GM21723 (cell line): Measurements from ENCODE around the gene HNRNPH1.

Experiments used
- ATAC-seq: cut with Tn5 transposase; IDR thresholded peaks from one replicate; pipeline ENCODE4 v1.9.1; 2021; ENCODE audit warnings: mild to moderate bottlenecking, moderate library complexity; ENCODE audit not compliant: unreplicated experiment

Gene HNRNPH1

GRCh38 chr5:179606071-179606909 lies 17.2 kb downstream of the HNRNPH1 start:
- ATAC-seq = no peak

DNA sequence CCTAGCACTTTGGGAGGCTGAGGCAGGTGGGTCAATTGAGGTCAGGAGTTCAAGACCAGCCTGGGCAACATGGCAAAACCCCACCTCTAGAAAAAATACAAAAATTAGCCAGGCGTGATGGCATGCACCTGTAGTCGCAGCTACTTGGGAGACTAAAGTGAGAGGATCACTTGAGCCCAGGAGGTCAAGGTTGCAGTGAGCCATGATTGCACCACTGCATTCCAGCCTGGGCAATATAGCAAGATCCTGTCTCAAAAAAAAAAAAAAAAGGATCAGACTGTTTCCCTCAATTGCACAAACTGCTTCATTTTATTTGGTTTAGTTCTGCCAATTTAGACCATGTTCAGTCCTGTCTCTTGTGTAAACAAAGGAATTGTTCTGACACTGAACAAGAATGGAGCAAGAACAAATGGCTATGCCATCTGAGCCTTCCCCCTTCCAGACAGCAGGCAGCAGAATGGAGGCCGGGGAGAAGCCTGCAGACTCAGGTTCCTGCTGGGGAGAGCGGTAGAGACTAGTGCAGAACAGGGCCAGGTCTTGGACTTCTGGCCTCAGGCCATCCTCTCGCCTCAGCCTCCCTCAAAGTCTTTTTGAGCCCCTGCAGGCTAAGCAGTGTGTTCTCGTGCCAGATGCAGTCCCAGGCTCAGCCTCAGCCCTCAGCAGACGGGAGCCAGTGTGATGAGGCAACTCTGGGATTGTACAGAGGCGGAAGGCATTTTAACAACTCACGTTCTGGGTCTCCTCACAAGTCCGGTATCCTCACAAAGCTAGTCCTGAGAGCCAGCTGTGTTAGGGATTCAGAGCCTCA lies 18.2 kb downstream of the HNRNPH1 start:
- no peak for ATAC-seq

DNA sequence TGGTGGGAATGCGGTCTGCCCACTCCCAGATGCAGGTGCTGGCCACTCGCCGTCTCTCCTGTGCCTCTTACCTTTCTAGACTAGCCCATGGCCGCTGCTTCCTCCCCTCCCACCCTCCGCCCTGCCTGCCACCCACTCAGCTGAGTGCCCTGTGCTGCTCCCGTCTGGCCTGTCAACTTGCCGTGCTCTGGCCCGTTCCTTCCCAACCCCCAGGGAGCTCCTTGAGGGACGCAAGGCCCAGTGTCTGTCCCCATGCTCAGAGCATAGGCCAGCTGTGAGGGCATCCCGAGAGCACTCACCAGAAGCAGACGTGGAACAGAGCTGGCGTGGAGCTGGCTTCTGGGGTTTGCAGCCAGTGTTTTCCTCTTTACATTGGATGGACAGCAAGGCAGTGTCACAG lies 20.2 kb downstream of the HNRNPH1 start:
- ATAC-seq = no peak

GRCh38 chr5:179601871-179602625 lies 21.4 kb downstream of the HNRNPH1 start:
- no peak for ATAC-seq

DNA sequence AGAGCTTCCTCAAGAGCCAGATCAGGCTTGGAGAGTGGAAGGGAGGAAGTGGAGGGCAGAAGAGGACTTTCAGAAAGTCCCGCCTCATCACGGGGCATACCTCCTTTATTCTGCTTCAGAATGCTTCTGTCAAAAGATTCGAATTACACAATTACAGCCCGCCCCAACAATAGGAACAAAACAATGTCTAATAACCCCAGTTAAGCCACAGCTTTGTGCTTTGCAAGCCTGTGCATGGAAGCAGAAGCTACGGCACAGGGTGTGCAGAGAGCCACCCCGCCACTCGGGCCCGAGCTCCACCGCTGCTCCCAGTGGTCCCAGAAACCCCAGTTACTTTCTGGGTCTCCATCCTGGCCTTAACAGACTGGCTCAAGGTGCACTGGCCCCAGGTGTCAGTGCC lies 23.5 kb downstream of the HNRNPH1 start:
- no peak for ATAC-seq

DNA sequence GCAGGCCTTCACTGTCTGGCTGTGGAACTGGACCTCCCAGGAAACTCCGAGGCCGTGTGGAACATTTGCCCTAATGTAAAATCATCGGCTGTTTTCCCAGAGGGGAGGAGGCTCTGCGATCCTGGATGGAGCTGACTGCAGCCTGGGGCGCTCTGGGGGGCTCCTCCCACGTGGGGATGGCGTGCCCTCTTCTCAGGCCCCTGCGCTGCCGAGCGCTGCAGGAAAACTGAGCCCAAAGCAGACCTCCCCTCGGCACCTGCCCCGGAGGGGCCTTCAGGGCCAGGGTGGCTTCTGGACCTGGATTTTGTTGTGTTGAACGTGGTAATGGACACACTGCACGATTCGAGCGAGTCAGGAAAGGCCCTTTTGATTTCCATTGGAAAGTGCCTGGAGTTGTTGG lies 23.9 kb downstream of the HNRNPH1 start:
- ATAC-seq = no peak

- ATAC-seq = no peak
These were observed 24.4 kb downstream of the HNRNPH1 start for GRCh38 chr5:179599100-179599499.

DNA sequence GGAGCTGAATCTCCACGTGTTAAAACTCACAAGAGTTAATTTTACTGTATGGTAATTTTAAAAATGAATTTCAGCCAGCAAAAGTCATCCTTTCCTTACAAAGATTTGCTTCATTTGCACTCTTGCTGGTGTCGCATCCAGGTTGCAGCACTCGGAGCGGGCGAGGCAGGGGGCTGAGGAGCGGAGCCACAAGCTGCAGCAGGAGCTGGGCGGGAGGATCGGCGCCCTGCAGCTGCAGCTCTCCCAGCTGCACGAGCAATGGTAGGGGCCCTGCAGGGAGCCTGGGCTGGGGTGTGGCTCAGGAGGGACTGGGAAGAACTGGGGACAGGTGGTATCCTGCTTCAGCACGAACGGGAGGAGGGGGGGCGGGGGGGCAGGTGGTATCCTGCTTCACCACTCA lies 27.1 kb downstream of the HNRNPH1 start:
- no peak for ATAC-seq

DNA sequence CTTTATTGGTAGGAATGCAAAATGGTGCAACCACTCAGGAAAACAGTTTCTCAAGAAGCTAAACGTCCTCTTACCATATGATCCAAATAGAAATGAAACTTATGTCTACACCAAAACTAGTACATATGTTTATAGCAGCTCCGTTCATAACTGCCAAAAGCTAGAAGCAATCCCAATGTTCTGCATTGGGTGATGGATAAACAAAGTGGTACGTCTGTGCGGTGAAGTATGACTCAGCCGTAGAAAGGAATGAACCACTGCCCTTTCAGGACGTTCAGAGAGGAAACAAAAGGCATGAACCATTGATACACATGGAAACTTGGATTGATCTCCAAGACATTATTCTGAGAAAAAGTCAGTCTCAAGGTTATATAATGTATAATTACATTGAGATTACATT lies 27.6 kb downstream of the HNRNPH1 start:
- no peak for ATAC-seq

DNA sequence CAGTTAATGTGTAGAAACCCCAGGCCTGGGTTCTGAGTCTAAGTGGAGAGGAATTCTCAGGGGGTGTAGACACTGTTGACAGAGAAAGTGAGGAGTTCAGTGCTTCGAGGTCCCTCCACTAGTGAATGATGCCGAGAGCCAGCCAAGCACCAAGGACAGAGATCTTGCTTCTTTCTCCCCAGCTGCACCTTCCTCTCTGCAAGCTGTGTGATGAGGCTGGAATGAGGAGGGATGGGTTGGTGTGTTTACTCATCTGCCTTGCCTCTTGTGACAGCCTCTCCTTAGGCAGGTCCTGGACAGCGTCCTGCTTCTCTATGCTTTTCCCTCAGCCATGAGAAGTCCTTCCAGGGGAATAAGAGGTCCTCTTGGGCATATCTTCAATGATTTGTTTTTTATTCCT lies 35.3 kb downstream of the HNRNPH1 start:
- ATAC-seq = no peak

DNA sequence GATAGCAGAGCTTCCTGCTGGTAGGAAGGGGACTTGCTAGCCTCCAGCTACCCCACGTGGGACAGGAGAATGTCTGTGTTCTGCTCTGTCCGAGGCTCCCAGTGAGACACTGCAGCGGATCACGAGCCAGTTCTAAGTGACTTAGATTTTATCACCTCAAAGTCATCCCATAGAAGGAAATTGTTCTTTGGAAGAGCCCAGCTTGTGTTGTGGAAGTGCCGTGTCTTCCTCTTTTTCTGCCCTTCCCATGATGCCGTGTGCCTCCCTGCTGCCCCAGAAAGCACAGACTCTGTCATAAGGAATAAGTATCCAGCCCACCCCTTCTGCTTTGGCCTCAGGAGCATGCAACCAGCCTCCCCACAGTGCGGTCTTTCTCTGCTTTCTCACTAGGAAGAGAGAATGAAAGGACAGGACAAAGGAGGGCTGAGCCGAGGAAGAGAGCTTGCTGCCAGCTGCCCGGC lies 37.5 kb downstream of the HNRNPH1 start:
- ATAC-seq = no peak

DNA sequence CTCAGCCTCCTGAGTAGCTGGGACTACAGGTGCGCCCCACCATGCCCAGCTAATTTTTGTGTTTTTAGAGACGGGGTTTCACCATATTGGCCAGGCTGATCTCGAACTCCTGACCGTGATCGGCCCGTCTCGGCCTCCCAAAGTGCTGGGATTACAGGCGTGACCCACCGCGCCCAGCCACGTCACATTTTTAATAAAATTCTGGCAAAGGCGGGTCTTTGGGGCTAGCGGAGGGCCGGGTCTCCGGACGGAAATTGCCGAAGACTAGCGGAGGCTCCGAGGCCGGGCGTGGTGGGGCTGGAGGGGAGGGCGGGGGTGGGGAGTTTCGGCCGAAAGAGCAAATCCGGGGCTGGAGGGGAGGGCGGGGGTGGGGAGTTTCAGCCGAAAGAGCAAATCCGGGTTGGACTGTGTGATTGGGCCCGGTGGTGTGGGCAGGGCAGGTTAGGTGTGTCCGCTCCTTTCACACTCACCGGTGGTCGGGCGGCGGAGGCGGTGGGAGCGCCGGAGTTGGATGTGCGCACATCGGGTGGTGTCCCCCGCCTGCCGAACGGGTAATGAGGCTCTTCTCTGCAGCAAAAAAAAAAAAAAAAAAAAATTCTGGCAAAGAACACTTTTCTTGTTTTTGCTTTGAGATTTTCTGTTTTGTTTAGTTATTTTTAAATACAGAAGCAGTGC lies 46.0 kb downstream of the HNRNPH1 start:
- no peak for ATAC-seq

DNA sequence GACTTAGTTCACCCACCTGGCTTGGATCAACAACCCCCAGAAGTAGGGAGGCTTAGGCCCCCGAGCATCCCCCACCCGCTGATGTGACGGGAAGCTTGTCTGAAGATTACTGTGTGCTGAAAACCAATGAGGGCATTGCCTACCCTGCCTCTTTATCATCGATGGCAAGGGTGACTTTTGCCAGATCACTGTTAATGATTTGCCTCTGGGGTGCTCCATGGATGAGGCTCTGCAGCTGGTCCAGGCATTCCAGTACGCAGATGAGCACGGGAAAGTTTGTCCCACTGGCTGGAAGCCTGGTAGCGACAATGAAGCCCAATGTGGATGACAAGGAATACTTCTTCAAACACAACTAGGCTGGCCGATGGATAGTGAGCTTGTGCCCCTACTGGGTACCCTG lies 51.1 kb downstream of the HNRNPH1 start:
- ATAC-seq = no peak

DNA sequence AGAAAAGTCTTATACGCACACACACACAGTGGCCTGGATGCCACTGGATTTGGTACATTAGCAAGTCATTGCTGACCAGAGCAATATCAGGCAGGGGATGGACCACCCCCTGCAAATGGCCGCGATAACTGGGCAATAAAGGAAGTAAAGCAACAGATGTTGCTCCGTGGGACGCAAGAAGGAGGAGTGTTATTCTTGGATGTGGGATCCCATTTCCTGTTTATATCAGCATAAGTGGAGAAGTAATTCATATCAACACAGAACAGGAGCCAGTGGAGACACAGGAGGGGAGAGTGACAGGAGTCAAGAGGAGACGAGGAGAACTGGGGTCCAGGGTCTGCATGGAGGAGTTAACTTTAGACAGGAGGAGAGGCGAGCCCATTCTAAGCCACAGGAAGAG lies 54.8 kb downstream of the HNRNPH1 start:
- no peak for ATAC-seq

- no peak for ATAC-seq
These were observed 58.9 kb downstream of the HNRNPH1 start for GRCh38 chr5:179564526-179564925.
